Ovary (tissue), 3 donors: ENCODE measurements around the gene SIX5.

Experiments used
- EP300 ChIP-seq: sonication (generic); formaldehyde crosslinking; IDR thresholded peaks from one replicate; pipeline ENCODE4 v1.6.1; 2017; ENCODE audit warnings: antibody characterized with exemption
- POLR2A ChIP-seq: fragments of 450-650 bp; IDR thresholded peaks from one replicate; pipeline ENCODE4 v1.6.1; 2017; ENCODE audit warnings: antibody characterized with exemption, mild to moderate bottlenecking, moderate library complexity
- TF ChIP-seq, protein P1 (sequence below), 3 donors: fragments of 450-650 bp in 2 of 3; fragments of 200-600 bp in 1 of 3; IDR thresholded peaks; one replicate each; pipeline versions ENCODE4 v1.5.1 to v1.8.0; 2016 to 2022; ENCODE audit warnings: antibody characterized with exemption in 3 of 3, mild to moderate bottlenecking in 1 of 3
- donor health status: DM: no; HTN: no; CAD: no.

DNA sequence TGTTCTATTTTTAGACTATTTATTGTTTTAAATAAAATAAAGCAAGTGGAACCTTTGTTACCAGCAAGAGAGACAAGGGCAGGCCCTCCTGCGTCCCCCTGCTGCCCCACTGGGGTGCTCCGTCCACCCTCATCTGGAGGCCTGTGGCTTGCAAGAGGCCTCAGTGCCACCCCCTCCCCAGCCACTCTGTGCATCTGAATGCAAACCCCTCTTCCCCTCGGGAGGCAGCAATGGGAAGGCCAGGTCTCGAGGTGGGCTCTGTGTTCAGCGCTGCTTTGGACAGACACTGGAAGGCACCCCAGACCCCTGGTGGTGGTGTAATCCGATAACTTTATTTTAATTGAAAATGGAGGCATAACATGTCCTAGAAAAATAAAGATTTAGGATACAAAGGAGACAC lies 4.6 kb downstream of the SIX5 start:
- TF ChIP-seq, protein P1, sequence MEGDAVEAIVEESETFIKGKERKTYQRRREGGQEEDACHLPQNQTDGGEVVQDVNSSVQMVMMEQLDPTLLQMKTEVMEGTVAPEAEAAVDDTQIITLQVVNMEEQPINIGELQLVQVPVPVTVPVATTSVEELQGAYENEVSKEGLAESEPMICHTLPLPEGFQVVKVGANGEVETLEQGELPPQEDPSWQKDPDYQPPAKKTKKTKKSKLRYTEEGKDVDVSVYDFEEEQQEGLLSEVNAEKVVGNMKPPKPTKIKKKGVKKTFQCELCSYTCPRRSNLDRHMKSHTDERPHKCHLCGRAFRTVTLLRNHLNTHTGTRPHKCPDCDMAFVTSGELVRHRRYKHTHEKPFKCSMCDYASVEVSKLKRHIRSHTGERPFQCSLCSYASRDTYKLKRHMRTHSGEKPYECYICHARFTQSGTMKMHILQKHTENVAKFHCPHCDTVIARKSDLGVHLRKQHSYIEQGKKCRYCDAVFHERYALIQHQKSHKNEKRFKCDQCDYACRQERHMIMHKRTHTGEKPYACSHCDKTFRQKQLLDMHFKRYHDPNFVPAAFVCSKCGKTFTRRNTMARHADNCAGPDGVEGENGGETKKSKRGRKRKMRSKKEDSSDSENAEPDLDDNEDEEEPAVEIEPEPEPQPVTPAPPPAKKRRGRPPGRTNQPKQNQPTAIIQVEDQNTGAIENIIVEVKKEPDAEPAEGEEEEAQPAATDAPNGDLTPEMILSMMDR (IDR thresholded peaks at IDR 0.05), result no peak
- TF ChIP-seq POLR2A (no peak), EP300 (no peak)
